Measurements from ENCODE around the gene SIN3A.
"Not testable (repeated sequence)": the region's sequence is repeated elsewhere in the genome, so short reads cannot be mapped to it uniquely, and the experiment has no call there.

The SIN3A gene

GRCh38 chr15:75451674-75452363, at the start of gene SIN3A:
Gene SIN3A (minus strand): TSS chr15:75451690. CDS start chr15:75430375, 21,315 bp downstream.
- Mint-ChIP-seq H3K27me3 (ENCODE audit: low read depth) (no peaks in the 10 kb centered on the region), H3K27ac (peak within 1 kb of the TSS; percentile 98 to 100 (median 99)), H3K36me3 (ENCODE audit: low read depth) (peaks cover 4% of the 10 kb centered on the region), H3K4me1 (peaks cover 26% of the 10 kb centered on the region), H3K9me3 (no peaks in the 10 kb centered on the region), H3K4me3 (peak within 1 kb of the TSS; percentile 94 to 98 (median 95))
- no peak for TF ChIP-seq CTCF (IDR thresholded peaks at IDR 0.05; ENCODE audit: unreplicated experiment in 3 of 3)

GRCh38 chr15:75493732-75494131, 42.2 kb upstream of the SIN3A start:
- Mint-ChIP-seq H3K27ac (no peak overlapping the region), H3K4me3 (no peak overlapping the region), H3K36me3 (ENCODE audit: low read depth) (peaks cover 59% of the 10 kb centered on the region), H3K9me3 (peaks cover 2% of the 10 kb centered on the region), H3K4me1 (no peaks in the 10 kb centered on the region), H3K27me3 (ENCODE audit: low read depth) (no peaks in the 10 kb centered on the region)
- TF ChIP-seq CTCF (IDR thresholded peaks at IDR 0.05; ENCODE audit: unreplicated experiment in 3 of 3) = no peak

GRCh38 chr15:75483961-75484360, 32.5 kb upstream of the SIN3A start:
- Mint-ChIP-seq H3K36me3 (ENCODE audit: low read depth) (peaks cover 62% of the 10 kb centered on the region), H3K4me3 (no peak overlapping the region), H3K27ac (no peak overlapping the region), H3K4me1 (no peaks in the 10 kb centered on the region), H3K9me3 (peaks cover 29% of the 10 kb centered on the region), H3K27me3 (ENCODE audit: low read depth) (no peaks in the 10 kb centered on the region)
- TF ChIP-seq CTCF (IDR thresholded peaks at IDR 0.05; ENCODE audit: unreplicated experiment in 3 of 3) = no peak

GRCh38 chr15:75483556-75483955, 32.1 kb upstream of the SIN3A start:
- not testable (repeated sequence) for H3K4me3 Mint-ChIP-seq; H3K4me1 Mint-ChIP-seq; H3K27ac Mint-ChIP-seq; H3K27me3 Mint-ChIP-seq (ENCODE audit: low read depth)
- H3K36me3 Mint-ChIP-seq (ENCODE audit: low read depth) = peaks cover 64% of the 10 kb centered on the region
- peaks cover 29% of the 10 kb centered on the region for H3K9me3 Mint-ChIP-seq

DNA sequence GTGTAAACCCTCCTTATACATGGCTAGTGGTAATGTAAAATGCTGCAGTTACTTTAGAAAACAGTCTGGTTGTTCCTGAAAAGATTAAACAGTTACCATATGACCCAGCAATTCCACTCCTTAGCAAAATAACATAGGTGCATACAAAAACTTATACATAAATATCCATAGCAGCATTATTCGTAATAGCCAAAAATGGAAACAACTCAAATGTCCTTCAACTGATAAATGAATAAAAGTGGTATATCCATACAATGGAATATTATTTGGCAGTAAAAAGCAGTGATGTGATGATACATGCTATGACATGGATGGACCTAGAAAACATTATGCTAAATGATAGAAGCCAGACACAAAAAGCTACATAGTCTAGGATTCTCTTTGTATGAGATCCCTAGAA, 31.6 kb upstream of the SIN3A start:
- Mint-ChIP-seq H3K4me1 (no peaks in the 10 kb centered on the region), H3K9me3 (peaks cover 29% of the 10 kb centered on the region), H3K4me3 (no peak overlapping the region), H3K27ac (no peak overlapping the region), H3K27me3 (ENCODE audit: low read depth) (no peaks in the 10 kb centered on the region), H3K36me3 (ENCODE audit: low read depth) (peaks cover 65% of the 10 kb centered on the region)
- TF ChIP-seq CTCF (IDR thresholded peaks at IDR 0.05; ENCODE audit: unreplicated experiment in 3 of 3) = no peak

- H3K27ac Mint-ChIP-seq; H3K4me1 Mint-ChIP-seq; H3K4me3 Mint-ChIP-seq; H3K27me3 Mint-ChIP-seq (ENCODE audit: low read depth): not testable (repeated sequence)
- Mint-ChIP-seq H3K36me3 (ENCODE audit: low read depth) (peaks cover 54% of the 10 kb centered on the region), H3K9me3 (peaks cover 29% of the 10 kb centered on the region)
Observed at GRCh38 chr15:75480463-75480862, 29.0 kb upstream of the SIN3A start.

- Mint-ChIP-seq H3K4me1 (no peaks in the 10 kb centered on the region), H3K36me3 (ENCODE audit: low read depth) (peaks cover 54% of the 10 kb centered on the region), H3K9me3 (peaks cover 25% of the 10 kb centered on the region), H3K27me3 (ENCODE audit: low read depth) (no peaks in the 10 kb centered on the region), H3K4me3 (no peak overlapping the region), H3K27ac (no peak overlapping the region)
- no peak for TF ChIP-seq CTCF (IDR thresholded peaks at IDR 0.05; ENCODE audit: unreplicated experiment in 3 of 3)
Observed at GRCh38 chr15:75479670-75480069, 28.2 kb upstream of the SIN3A start.

DNA sequence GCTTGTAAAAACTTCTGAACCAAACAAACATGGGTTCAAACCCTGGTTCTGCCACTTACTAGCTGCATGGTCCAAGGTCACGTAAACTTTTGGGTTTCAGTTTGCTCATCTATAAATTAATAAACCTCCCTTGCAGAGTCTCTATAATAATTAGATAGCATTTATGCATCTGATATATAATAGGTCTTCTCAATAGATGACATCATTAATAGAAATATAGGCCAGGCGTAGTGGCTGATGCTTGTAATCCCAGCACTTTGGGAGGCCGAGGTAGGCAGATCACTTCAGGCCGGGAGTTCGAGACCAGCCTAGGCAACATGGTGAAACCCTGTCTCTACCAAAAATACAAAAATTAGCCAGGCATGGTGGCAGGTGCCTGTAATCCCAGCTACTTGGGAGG, 25.6 kb upstream of the SIN3A start:
- H3K4me3 Mint-ChIP-seq; H3K4me1 Mint-ChIP-seq; H3K9me3 Mint-ChIP-seq; H3K27ac Mint-ChIP-seq; H3K27me3 Mint-ChIP-seq (ENCODE audit: low read depth): not testable (repeated sequence)
- peaks cover 47% of the 10 kb centered on the region for H3K36me3 Mint-ChIP-seq (ENCODE audit: low read depth)
